NCI-H2227 treated with DMSO at 0.1 percent for 48 hours (cell line): ENCODE data around the gene KLF12.

Experiments
- DNase-seq: peaks from one replicate; lab custom pipeline; 2025; lab: John Stamatoyannopoulos, UW

The KLF12 gene

GRCh38 chr13:74134221-74134776 lies at the start of gene KLF12:
Gene KLF12 (minus strand): TSS chr13:74134404.
- peak; percentile 78 for DNase-seq

GRCh38 chr13:74182491-74182890 lies 48.3 kb upstream of the KLF12 start:
- no peak for DNase-seq

- DNase-seq, result no peak
Measured at GRCh38 chr13:74174810-74175209, 40.6 kb upstream of the KLF12 start.

GRCh38 chr13:74173822-74174221 lies 39.6 kb upstream of the KLF12 start:
- no peak for DNase-seq

DNA sequence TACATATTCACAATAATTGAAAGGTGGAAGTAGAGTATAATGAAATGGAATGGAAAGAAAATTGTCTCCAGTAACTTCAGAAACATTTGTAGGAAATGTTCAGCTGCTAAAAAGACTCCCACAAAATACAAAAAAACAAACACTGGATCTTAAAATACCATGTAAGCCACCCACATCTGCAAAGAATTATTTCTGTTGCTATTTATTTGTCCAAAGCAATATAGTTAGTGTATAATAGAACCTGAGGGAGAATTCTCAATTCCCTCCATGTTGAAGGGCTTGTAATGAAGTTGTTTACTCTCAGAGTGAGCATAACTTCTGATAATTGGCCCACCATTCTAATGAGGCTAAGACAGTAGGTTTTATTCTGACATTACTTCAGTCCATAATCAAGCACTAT lies 37.4 kb upstream of the KLF12 start:
- no peak for DNase-seq

DNA sequence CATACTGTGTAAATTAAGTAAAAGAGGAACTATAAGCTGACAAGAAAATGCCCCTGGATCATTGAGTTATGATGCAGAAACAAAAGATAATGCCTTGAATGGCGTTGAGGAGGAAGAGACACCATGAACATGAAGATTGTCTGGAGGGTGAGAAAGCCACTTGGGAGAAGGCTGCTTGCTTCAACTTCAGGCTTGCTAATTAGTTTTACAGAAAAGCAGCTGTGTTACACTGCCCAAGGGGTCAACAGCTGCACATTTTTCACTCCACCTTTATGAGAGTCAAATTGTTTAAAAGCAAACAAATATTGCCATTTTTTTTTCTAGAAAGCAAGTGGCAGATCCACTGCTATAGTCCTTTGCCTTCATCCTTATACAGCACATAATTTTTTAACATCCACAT lies 35.5 kb upstream of the KLF12 start:
- DNase-seq, result no peak

DNA sequence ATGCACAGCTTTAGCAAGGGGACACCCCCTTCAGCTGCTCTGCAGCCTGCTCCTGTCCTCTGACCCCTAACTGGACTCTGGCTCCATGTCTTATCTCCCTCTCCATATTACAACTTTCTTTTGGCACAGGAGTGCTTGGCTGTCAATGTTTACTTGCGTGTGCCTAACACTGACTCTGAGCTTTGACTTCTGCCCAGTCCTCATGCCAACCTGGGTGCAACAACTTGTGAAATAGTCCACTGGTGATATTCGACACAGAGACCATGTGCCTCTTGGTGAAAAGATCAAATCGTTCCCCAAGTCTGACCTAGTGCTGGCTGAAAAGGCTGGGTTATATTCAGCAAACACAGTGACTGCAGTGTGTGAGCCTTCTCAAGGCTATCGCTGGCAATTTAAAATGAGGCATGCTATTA lies 34.1 kb upstream of the KLF12 start:
- DNase-seq, result no peak

- no peak for DNase-seq
Measured at GRCh38 chr13:74166261-74167004, 32.2 kb upstream of the KLF12 start.

DNA sequence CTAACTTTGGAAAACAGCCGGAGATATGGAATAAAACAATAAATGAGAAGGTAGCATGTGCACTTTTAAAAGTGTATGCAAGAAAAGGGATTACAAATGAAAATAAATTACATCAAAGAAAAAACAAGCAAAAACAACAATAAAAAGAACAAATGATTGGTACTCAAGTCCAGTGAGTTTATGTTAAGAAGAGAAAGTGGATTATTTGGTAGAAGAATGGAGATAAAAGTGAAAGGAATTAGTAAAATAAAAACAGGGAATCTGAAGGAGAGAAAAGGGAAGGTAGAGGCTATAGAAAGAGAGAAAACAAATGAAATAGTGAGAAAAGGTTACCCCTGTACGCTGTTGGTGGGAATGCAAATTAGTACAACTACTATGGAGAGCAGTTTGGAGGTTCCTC lies 28.6 kb upstream of the KLF12 start:
- no peak for DNase-seq

DNA sequence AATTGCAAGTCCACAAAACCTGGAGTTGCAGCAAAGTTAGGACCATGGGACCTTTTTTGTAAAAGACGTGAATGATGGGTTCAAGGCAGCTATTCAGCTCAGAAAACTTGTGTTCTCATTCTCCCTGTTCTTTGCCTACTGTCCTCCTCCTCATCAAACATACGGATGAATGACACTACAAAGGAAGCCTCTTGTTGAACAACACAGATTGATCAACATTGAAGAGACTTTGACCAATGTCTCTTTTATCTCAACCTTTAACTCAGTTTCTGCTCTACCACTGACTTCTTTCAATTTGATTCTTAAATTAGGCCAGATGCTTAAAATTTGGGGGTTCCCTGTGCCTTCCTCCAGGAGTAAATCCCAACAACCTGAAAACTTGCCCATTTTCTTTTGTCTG lies 27.9 kb upstream of the KLF12 start:
- DNase-seq, result no peak

- no peak for DNase-seq
Measured at GRCh38 chr13:74158571-74159352, 24.6 kb upstream of the KLF12 start.

DNA sequence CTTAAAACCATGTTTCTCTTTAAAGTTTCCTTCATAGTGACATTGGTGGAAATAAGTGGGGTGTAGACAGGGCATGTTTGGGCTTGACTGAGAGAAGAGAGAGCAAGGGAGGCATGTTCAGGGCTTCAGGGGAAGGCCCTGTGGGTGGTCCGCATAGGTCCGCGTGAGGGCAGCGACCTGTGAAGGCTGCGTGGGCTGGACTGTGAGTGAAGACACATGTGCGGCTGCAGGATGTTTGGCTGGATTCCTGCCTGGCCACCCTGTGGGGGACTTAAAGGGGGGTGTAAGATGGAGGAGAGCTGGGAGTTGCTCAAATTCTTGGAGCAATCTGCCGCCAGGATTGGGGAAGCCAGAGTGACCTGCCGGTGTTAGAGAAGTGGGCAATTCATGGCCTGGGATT lies 23.8 kb upstream of the KLF12 start:
- no peak for DNase-seq

- DNase-seq, result no peak
Measured at GRCh38 chr13:74154981-74155380, 20.8 kb upstream of the KLF12 start.

DNA sequence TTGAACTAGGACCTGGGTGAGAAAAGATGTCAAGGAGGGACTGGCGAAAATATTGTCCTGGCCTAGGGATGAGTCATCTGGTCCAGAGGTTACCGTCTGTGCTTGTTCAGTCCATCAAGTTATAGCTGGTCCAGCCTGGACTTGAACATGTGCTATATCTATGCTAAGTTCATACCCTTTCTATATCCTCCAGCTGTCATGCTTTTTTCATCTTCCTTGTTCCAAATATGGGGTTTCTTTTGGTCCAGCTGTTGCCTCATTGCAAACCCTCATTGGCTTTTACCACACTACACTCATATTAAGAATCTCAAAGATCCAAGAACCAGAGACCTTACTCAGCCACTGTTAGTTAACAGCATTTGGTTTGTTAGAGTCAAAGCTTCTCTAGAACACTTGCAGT lies 19.1 kb upstream of the KLF12 start:
- no peak for DNase-seq

- no peak for DNase-seq
Measured at GRCh38 chr13:74151859-74152258, 17.7 kb upstream of the KLF12 start.

- no peak for DNase-seq
Measured at GRCh38 chr13:74148352-74148751, 14.1 kb upstream of the KLF12 start.

GRCh38 chr13:74145249-74145975 lies 11.2 kb upstream of the KLF12 start:
- no peak for DNase-seq

DNA sequence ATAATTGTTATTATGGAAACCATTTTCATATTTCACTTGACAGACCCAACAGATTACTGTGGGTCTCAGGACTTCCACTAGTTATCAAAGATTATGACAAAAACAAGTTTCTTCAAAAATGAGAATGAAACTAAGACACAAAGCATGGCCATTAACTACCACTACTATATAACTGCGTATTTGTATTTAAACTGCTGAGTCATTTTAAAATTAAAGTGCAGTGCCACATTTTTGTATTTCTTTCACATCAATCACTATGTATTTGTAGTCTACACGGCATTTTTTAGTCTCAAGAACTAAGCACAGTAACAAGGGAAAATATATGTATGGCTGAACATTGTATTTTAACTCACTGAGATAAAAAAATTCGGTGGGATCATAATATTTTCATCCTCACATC lies 10.1 kb upstream of the KLF12 start:
- no peak for DNase-seq

- no peak for DNase-seq
Measured at GRCh38 chr13:74142257-74142656, 8.1 kb upstream of the KLF12 start.

GRCh38 chr13:74138241-74138640 lies 4.0 kb upstream of the KLF12 start:
- DNase-seq, result no peak

- DNase-seq, result peak; percentile 35
Measured at GRCh38 chr13:74136084-74136658, 2.0 kb upstream of the KLF12 start.
